GM12878 (cell line): ENCODE measurements around the gene RBM11. TPM values are rescaled to one million over a fixed set of nuclear protein-coding genes. Genes with fewer than 3 reads are reported as not detected.

Experiments
- ATAC-seq: fragments of 200-7000 bp; cut with Tn5 transposase; 3 replicates; pipeline ENCODE4 v1.9.1; 2020; ENCODE audit warnings: mild to moderate bottlenecking, moderate library complexity
- BruUV-seq: library from RNA; stranded (reverse); fragments of 400-500 nt; replicated peaks from 2 replicates; lab custom pipeline; 2021; lab: Mats Ljungman, UMichigan
- CTCF ChIA-PET: fragments of 300-600 bp; sonication (Branson Sonifier 250); formaldehyde crosslinking; extraction: SDS; loops from one replicate; lab custom pipeline; 2021; ENCODE audit warnings: inconsistent platforms; lab: Yijun Ruan, JAX
- POLR2A ChIA-PET: fragments of 350-600 bp; formaldehyde crosslinking; extraction: SDS; loops from one replicate; lab custom pipeline; 2021; ENCODE audit warnings: inconsistent platforms; lab: Charles Lee
- RAD21 ChIA-PET: fragments of 300-600 bp; sonication (Branson Sonifier 250); formaldehyde crosslinking; loops from one replicate; lab custom pipeline; 2023; ENCODE audit warnings: antibody characterized with exemption; ENCODE audit not compliant: unreplicated experiment; lab: Charles Lee
- SMC1A ChIA-PET: fragments of 300-600 bp; sonication (Branson Sonifier 250); formaldehyde crosslinking; loops from one replicate; lab custom pipeline; 2023; ENCODE audit not compliant: unreplicated experiment, uncharacterized antibody; lab: Charles Lee
- DNase-seq: peaks from one replicate; pipeline ENCODE4 v3.0.0-alpha.2; 2011; ENCODE audit warnings: low read depth, low spot score
- FAIRE-seq: peaks from 3 replicates; lab custom pipeline; 2011; peaks lifted over from hg19 to GRCh38; lab: Jason Lieb, UNC
- H2AFZ ChIP-seq: 2 replicates; pipeline ENCODE4 v1.6.0; 2011; ENCODE audit warnings: low read depth, low read length, control low read depth; ENCODE audit not compliant: control insufficient read depth
- H3K27ac ChIP-seq: 2 replicates; pipeline ENCODE4 v1.5.1; 2011; ENCODE audit warnings: control low read depth; ENCODE audit not compliant: control insufficient read depth, insufficient read depth
- H3K27me3 ChIP-seq, 2 experiments: replicated peaks in 1 of 2; 2 replicates each; pipeline versions ENCODE4 v1.6.0 to v1.6.1; 2011; ENCODE audit warnings: low read length in 1 of 2; ENCODE audit not compliant: control insufficient read depth in 2 of 2, insufficient read depth in 2 of 2
- H3K36me3 ChIP-seq, 2 experiments: 2 replicates each; pipeline ENCODE4 v1.5.1; 2011; ENCODE audit warnings: low read length in 1 of 2; ENCODE audit not compliant: control insufficient read depth in 2 of 2, insufficient read depth in 2 of 2
- H3K4me1 ChIP-seq: 2 replicates; pipeline ENCODE4 v1.6.1; 2011; ENCODE audit warnings: mild to moderate bottlenecking, low read length, moderate library complexity, mixed read lengths; ENCODE audit not compliant: control insufficient read depth, insufficient read depth
- H3K4me2 ChIP-seq: 2 replicates; pipeline ENCODE4 v1.6.0; 2011; ENCODE audit warnings: control low read depth; ENCODE audit not compliant: control insufficient read depth, insufficient read depth
- H3K4me3 ChIP-seq: fragments of 200-600 bp; sonication (generic); 2 replicates; pipeline ENCODE4 v1.5.1; 2016
- H3K79me2 ChIP-seq: 2 replicates; pipeline ENCODE4 v1.6.0; 2011; ENCODE audit warnings: low read length; ENCODE audit not compliant: control insufficient read depth, insufficient read depth
- H3K9ac ChIP-seq: 2 replicates; pipeline ENCODE4 v1.8.0; 2011; ENCODE audit warnings: low read length, control low read depth, mixed read lengths; ENCODE audit not compliant: control insufficient read depth, insufficient read depth
- H3K9me3 ChIP-seq: replicated peaks from 3 replicates; pipeline ENCODE4 v1.5.1; 2011; ENCODE audit warnings: mild to moderate bottlenecking, low read length; ENCODE audit not compliant: control insufficient read depth, insufficient read depth
- H4K20me1 ChIP-seq: 2 replicates; pipeline ENCODE4 v1.6.0; 2011; ENCODE audit not compliant: control insufficient read depth, insufficient read depth
- BACH1 ChIP-seq: fragments of 450-650 bp; IDR thresholded peaks from 2 replicates; pipeline ENCODE4 v1.6.1; 2017; ENCODE audit warnings: mild to moderate bottlenecking, borderline replicate concordance
- CEBPB ChIP-seq, 2 experiments: fragments of 150-350 bp in 1 of 2; IDR thresholded peaks; 2 replicates each; pipeline ENCODE4 v1.6.1; 2012 to 2014; ENCODE audit warnings: low read depth in 2 of 2, low read length in 2 of 2, borderline replicate concordance in 1 of 2, inconsistent platforms in 1 of 2
- IRF5 ChIP-seq: fragments of 450-650 bp; IDR thresholded peaks from 2 replicates; pipeline ENCODE4 v1.6.1; 2017; ENCODE audit warnings: borderline replicate concordance
- JUNB ChIP-seq: IDR thresholded peaks from 2 replicates; pipeline ENCODE4 v1.6.1; 2016; ENCODE audit warnings: antibody characterized with exemption, mild to moderate bottlenecking
- MAX ChIP-seq: IDR thresholded peaks from 2 replicates; pipeline ENCODE4 v1.6.1; 2012; ENCODE audit warnings: low read depth, low read length, improper control_type of control experiment
- NFXL1 ChIP-seq: fragments of 450-650 bp; IDR thresholded peaks from 2 replicates; pipeline ENCODE4 v1.6.1; 2017; ENCODE audit warnings: antibody characterized with exemption, mild to moderate bottlenecking, borderline replicate concordance
- NFYB ChIP-seq: IDR thresholded peaks from 2 replicates; pipeline ENCODE4 v1.6.1; 2011; ENCODE audit warnings: low read depth, mild to moderate bottlenecking, low read length, improper control_type of control experiment, moderate library complexity; ENCODE audit not compliant: insufficient read depth
- PBX3 ChIP-seq: IDR thresholded peaks from 2 replicates; pipeline ENCODE4 v1.6.1; 2011; ENCODE audit warnings: mild to moderate bottlenecking, low read depth, low read length, moderate library complexity; ENCODE audit not compliant: insufficient replicate concordance
- POU2F2 ChIP-seq: IDR thresholded peaks from 3 replicates; pipeline ENCODE4 v1.6.1; 2011; ENCODE audit warnings: low read depth, mild to moderate bottlenecking, low read length, borderline replicate concordance
- RB1 ChIP-seq: fragments of 450-650 bp; formaldehyde crosslinking; IDR thresholded peaks from 2 replicates; pipeline ENCODE4 v1.6.1; 2017; ENCODE audit warnings: mild to moderate bottlenecking, borderline replicate concordance
- SKIL ChIP-seq: fragments of 450-650 bp; IDR thresholded peaks from 2 replicates; pipeline ENCODE4 v1.6.1; 2017; ENCODE audit warnings: mild to moderate bottlenecking, low read depth, inconsistent platforms; ENCODE audit not compliant: poor library complexity, severe bottlenecking
- SMARCA5 ChIP-seq: fragments of 450-650 bp; IDR thresholded peaks from 2 replicates; pipeline ENCODE4 v1.6.1; 2017; ENCODE audit warnings: mild to moderate bottlenecking
- ZNF384 ChIP-seq: IDR thresholded peaks from 2 replicates; pipeline ENCODE4 v1.6.1; 2012; ENCODE audit warnings: low read depth, mild to moderate bottlenecking, low read length, improper control_type of control experiment, borderline replicate concordance
- WGBS: methylation state at CpG from one replicate; pipeline ENCODE4 v1.1.6; 2016; ENCODE audit warnings: low lambda C conversion rate; ENCODE audit not compliant: insufficient replicate concordance, insufficient coverage; ENCODE audit errors: missing lambda C conversion rate; 5-methylcytosine and 5-hydroxymethylcytosine counted together
- in situ Hi-C: fragments of 300-500 bp; cut with MboI; formaldehyde crosslinking; loops from 9 replicates; pipeline ENCODE4 v1.14.3; 2018; ENCODE audit warnings: mixed read lengths
- intact Hi-C: fragments of 100-400 bp; cut with micrococcal nuclease; formaldehyde crosslinking; loops from one replicate; pipeline ENCODE4 v1.14.2; 2022; ENCODE audit not compliant: unreplicated experiment
- polyA plus RNA-seq, 11 experiments: library from polyadenylated mRNA; depleted of rRNA in 4 of 11; unstranded in 6 of 11; stranded (reverse) in 5 of 11; fragments of >200 nt; fragmentation: Nextera tagmentation in 4 of 11; fragmentation: Illumina TruSeq in 1 of 11; extraction: Ambion mirVana in 4 of 11; extraction: Trizol in 1 of 11; gene quantifications; 1 replicate in 1 of 11; 2 replicates in 10 of 11; pipeline versions ENCODE4 v1.2.1 to v1.2.3, GENCODE V29; 2011 to 2016; ENCODE audit warnings: inconsistent platforms in 2 of 11, missing spikeins in 2 of 11, low read depth in 1 of 11
- total RNA-seq, 4 experiments: library from RNA; depleted of rRNA in 3 of 4; stranded (reverse); fragments of >200 nt in 3 of 4; fragmentation: Illumina TruSeq in 1 of 4; extraction: Trizol in 1 of 4; gene quantifications; 2 replicates each; pipeline versions ENCODE4 v1.2.1 to v1.2.3, GENCODE V29; 2013 to 2021
- TF ChIP-seq, protein P1 (sequence below), 3 experiments: IDR thresholded peaks in 2 of 3; conservative IDR thresholded peaks in 1 of 3; 2 replicates each; pipeline ENCODE4 v1.5.1; 2011; ENCODE audit warnings: low read depth in 3 of 3, low read length in 3 of 3, mild to moderate bottlenecking in 3 of 3, control low read depth in 2 of 3, moderate library complexity in 2 of 3, inconsistent platforms in 1 of 3, mixed read lengths in 1 of 3; ENCODE audit not compliant: control insufficient read depth in 2 of 3, insufficient read depth in 1 of 3; ENCODE audit errors: extremely low read depth in 1 of 3
- TF ChIP-seq, protein P2 (sequence below): fragments of 450-650 bp; IDR thresholded peaks from 2 replicates; pipeline ENCODE4 v1.6.1; 2016; ENCODE audit warnings: mild to moderate bottlenecking

The RBM11 gene
- total and polyA plus RNA-seq, 10 of the 15 experiments (the other 5 are each of a cell fraction or from before 2014, with no cell fraction given) = 0.29 to 1.8 (median 0.35) TPM; not detected in 1

DNA sequence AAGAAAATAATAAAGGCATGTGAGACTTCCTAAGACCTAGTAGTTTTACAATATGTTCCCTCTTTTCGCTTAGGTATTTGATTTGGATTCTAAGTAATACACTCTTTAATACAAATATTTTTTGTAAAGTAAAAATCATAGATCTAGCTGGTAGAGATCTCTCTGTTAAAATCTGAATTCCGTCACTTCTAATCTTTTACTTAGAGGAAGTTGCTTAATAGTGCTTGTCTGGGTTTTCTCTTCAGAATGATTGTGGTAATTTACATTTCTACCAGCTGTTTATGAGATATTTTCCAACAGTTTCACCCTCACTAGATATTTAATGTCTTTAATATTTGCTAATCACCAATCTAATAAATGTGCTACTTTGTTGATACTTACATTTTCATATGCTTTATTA is 23.3 kb downstream of the RBM11 start:
- 18% methylated on average over 2 of the region's 2 CpGs for WGBS
- TF ChIP-seq, protein P1, sequence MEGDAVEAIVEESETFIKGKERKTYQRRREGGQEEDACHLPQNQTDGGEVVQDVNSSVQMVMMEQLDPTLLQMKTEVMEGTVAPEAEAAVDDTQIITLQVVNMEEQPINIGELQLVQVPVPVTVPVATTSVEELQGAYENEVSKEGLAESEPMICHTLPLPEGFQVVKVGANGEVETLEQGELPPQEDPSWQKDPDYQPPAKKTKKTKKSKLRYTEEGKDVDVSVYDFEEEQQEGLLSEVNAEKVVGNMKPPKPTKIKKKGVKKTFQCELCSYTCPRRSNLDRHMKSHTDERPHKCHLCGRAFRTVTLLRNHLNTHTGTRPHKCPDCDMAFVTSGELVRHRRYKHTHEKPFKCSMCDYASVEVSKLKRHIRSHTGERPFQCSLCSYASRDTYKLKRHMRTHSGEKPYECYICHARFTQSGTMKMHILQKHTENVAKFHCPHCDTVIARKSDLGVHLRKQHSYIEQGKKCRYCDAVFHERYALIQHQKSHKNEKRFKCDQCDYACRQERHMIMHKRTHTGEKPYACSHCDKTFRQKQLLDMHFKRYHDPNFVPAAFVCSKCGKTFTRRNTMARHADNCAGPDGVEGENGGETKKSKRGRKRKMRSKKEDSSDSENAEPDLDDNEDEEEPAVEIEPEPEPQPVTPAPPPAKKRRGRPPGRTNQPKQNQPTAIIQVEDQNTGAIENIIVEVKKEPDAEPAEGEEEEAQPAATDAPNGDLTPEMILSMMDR (IDR thresholded peaks at IDR 0.05 in 2 of 3, conservative IDR thresholded peaks at IDR 0.05 in 1 of 3; ENCODE audit: control insufficient read depth in 2 of 3, extremely low read depth in 1 of 3, insufficient read depth in 1 of 3, low read depth in 3 of 3, low read length in 3 of 3) = no peak
- TF ChIP-seq JUNB (no peak), NFYB (no peak), MAX (no peak), NFXL1 (no peak), CEBPB (IDR thresholded peaks at IDR 0.05; ENCODE audit: borderline replicate concordance in 1 of 2, low read depth in 2 of 2, low read length in 2 of 2) (no peak), RB1 (no peak), BACH1 (no peak), SMARCA5 (no peak), IRF5 (no peak), ZNF384 (no peak), POU2F2 (no peak), SKIL (no peak), PBX3 (no peak)
- TF ChIP-seq, protein P2, sequence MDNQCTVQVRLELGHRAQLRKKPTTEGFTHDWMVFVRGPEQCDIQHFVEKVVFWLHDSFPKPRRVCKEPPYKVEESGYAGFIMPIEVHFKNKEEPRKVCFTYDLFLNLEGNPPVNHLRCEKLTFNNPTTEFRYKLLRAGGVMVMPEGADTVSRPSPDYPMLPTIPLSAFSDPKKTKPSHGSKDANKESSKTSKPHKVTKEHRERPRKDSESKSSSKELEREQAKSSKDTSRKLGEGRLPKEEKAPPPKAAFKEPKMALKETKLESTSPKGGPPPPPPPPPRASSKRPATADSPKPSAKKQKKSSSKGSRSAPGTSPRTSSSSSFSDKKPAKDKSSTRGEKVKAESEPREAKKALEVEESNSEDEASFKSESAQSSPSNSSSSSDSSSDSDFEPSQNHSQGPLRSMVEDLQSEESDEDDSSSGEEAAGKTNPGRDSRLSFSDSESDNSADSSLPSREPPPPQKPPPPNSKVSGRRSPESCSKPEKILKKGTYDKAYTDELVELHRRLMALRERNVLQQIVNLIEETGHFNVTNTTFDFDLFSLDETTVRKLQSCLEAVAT = no peak

More for the DNA sequence above, 23.3 kb downstream of the RBM11 start:
- in situ Hi-C loops = no loop called here
- no peak overlapping the region for H3K4me2 ChIP-seq
- H3K9me3 ChIP-seq = no peaks in the 10 kb centered on the region
- POLR2A ChIA-PET = no interaction called here
- SMC1A ChIA-PET = no interaction called here
- FAIRE-seq (no peak), ATAC-seq (no peak), DNase-seq (no peak)
- no TSS peak for BruUV-seq
- CTCF ChIA-PET = interaction anchor here (1.5 kb wide), 1 partner anchor 14 kb away, joined by 8 read pairs; no protein-coding TSS in a partner anchor
- no peaks in the 10 kb centered on the region for H3K79me2 ChIP-seq
- H4K20me1 ChIP-seq = no peaks in the 10 kb centered on the region
- H3K9ac ChIP-seq = no peak overlapping the region
- H3K4me3 ChIP-seq = no peak overlapping the region
- H3K27me3 ChIP-seq = no peaks in the 10 kb centered on the region
- RAD21 ChIA-PET = no interaction called here
- H3K27ac ChIP-seq = no peak overlapping the region
- intact Hi-C loops = no loop called here
- no peak overlapping the region for H2AFZ ChIP-seq
- H3K4me1 ChIP-seq = no peaks in the 10 kb centered on the region
- no peaks in the 10 kb centered on the region for H3K36me3 ChIP-seq
